GM12891 (cell line): ENCODE measurements around the gene IQGAP3.

Experiments
- PAX5 ChIP-seq: IDR thresholded peaks from 2 replicates; pipeline ENCODE4 v1.6.1; 2011; ENCODE audit warnings: low read length, moderate library complexity, mild to moderate bottlenecking; ENCODE audit not compliant: insufficient read depth, severe bottlenecking
- POLR2A ChIP-seq: IDR thresholded peaks from 2 replicates; pipeline ENCODE4 v1.6.1; 2011; ENCODE audit warnings: low read depth, low read length, control low read depth
- POLR2AphosphoS5 ChIP-seq: IDR thresholded peaks from 2 replicates; pipeline ENCODE4 v1.6.1; 2011; ENCODE audit warnings: low read depth, low read length, control low read depth
- POU2F2 ChIP-seq: IDR thresholded peaks from 2 replicates; pipeline ENCODE4 v1.6.1; 2011; ENCODE audit warnings: low read depth, mild to moderate bottlenecking, control low read depth, low read length, moderate library complexity
- SPI1 ChIP-seq: IDR thresholded peaks from 2 replicates; pipeline ENCODE4 v1.6.1; 2011; ENCODE audit warnings: low read depth, low read length, control low read depth
- TAF1 ChIP-seq: IDR thresholded peaks from 2 replicates; pipeline ENCODE4 v1.6.1; 2011; ENCODE audit warnings: low read depth, low read length, control low read depth

DNA sequence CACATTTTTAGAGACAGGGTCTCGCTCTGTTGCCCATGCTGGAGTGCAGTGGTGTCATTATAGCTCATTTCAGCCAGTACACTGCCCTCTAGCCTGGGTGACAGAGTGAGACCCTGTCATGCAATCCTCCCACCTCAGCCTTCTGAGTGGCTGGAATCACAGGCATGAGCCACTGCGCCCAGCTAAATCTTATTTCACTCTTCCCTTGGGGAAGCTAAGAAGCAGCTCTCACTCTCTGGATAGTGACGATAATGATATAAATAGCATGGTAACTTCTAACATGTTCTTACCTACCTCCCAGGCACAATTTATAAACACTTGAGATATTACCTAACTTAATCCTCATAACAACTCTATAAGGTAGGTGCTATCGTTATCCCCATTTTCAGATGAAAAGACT is 24.9 kb downstream of the IQGAP3 start:
- TF ChIP-seq POLR2AphosphoS5 (no peak), PAX5 (no peak), TAF1 (no peak), POLR2A (no peak), SPI1 (no peak), POU2F2 (no peak)
